ENCODE data around the gene KLHL40. TPM values are rescaled to one million over a fixed set of nuclear protein-coding genes. Genes with fewer than 3 reads are reported as not detected.

KLHL40 gene
- polyA plus RNA-seq, 2 of the 4 experiments (the other 2 are of a cell fraction): not detected

DNA sequence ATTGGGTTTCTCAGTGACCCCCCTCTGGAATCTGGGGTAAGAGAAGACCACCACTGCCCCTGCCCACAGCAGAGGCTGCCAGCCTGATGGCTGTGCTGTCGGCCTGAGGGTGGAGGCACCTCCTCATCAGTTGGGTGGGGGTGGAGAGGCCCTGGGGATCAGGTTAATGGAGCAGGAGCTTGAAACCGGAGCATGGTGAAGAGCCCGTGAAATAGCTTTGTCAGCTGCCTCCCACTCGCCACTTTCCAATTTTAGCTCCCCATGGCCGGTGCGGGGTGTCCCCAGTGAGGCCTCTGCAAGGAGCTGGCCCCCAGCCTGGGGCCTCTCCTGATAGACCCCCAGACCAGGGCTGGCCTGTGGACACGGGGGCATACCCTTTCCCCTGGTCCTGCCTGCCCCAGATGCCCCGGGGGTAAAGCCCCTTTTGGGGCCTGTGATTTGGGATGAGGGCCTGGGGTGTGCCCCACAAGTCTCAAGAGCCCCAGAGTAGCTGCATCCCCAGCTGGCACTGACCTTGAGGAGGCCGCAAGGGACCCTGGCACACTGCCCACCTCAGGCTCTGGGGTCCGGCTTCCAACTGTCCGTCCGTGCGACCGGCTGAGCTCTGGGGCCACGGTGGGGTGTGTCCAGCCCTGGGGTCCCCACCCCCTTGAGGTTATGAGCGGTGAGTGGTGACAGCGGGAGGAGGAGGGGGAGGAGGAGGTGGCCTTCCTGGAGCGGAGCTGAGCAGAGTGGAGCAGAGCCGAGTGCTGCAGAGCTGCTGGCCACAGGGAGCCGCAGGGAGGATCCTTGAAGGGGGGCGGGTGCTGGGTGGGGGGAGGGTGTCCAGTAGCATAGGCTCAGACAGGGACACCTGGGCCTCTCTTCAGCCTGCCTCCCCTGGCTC is 17.0 kb downstream of the KLHL40 start, which contains the start of gene HHATL:
Gene HHATL (minus strand): TSS at position 733 of the 886 bp plus-strand sequence. CDS start 1,972 bp downstream, outside the sequence.
- POLR2A ChIA-PET: no interaction called here
- no peaks in the 10 kb centered on the region for H3K4me1 ChIP-seq
- DNase-seq (ENCODE audit: low read depth in 1 of 2, low spot score in 1 of 2) (no peak), FAIRE-seq (no peak), ATAC-seq (no peak)
- CTCF ChIA-PET: interaction anchor here (1.0 kb wide), 1 partner anchor 9 kb away, joined by 3 read pairs; no protein-coding TSS in a partner anchor
- TF ChIP-seq MAFK (IDR thresholded peaks at IDR 0.05; ENCODE audit: partially characterized antibody) (no peak), ZNF302 (CRISPR knock-in tag; IDR thresholded peaks at IDR 0.05) (no peak), ZC3H11A (IDR thresholded peaks at IDR 0.05) (no peak), HOXA7 (CRISPR knock-in tag; IDR thresholded peaks at IDR 0.05) (no peak), SREBF2 (IDR thresholded peaks at IDR 0.05) (no peak)
- no peaks in the 10 kb centered on the region for H3K9me3 ChIP-seq
- 22% methylated on average over 5 of the region's 21 CpGs for WGBS (ENCODE audit: missing lambda C conversion rate)
- H3K4me2 ChIP-seq: no peak within 1 kb of the TSS
- H3K4me3 ChIP-seq: no peak within 1 kb of the TSS
- H3K27ac ChIP-seq: no peak within 1 kb of the TSS

DNA sequence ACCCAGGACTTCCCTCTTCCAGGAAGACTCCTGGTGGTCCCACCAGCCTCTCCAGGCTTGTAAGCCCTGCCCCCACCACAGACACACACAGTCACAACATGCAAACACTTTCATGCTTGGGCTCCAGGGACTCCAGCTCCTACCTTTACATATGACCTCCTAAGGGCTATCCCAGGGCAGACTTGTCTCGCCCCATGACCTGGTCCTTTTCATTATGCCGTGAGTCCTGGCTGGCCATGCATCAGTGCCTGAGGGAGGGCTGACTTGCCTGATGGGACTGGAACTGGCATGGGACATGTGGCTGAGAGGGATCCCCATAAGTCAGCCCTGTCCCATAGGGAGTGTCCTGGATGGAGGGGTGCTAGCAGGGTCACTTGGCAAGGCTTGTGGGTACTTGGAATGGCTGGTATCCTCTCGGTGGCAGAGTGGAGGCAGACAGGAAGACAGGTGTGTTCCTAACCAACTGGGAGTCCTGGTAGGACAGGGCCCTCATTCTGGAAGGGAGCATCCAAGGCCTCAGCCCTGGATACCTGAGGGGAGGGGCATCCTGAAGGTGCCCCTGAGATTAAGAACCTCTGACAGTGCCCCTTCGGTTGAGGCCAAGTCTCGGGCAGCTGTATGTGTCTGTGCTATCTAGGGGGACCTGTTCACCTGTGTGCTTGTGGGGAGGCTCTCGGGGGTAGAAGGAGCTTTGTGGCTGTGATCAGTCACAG is 17.8 kb downstream of the KLHL40 start:
- whole genome bisulfite sequencing (ENCODE audit: missing lambda C conversion rate): 32% methylated on average over 4 of the region's 6 CpGs
- TF ChIP-seq JUN (IDR thresholded peaks at IDR 0.05) (no peak), RNF2 (IDR thresholded peaks at IDR 0.05; ENCODE audit: borderline replicate concordance, low read depth) (no peak), RFX5 (IDR thresholded peaks at IDR 0.05) (no peak), BHLHE40 (IDR thresholded peaks at IDR 0.05; ENCODE audit: low read depth, low read length) (no peak), PHF8 (IDR thresholded peaks at IDR 0.05; ENCODE audit: borderline replicate concordance, low read depth) (no peak), FOXS1 (CRISPR knock-in tag; IDR thresholded peaks at IDR 0.05) (no peak), HOXB13 (CRISPR knock-in tag; IDR thresholded peaks at IDR 0.05; ENCODE audit: low read depth) (no peak), CEBPB (IDR thresholded peaks at IDR 0.05) (no peak), ZSCAN20 (CRISPR knock-in tag; IDR thresholded peaks at IDR 0.05) (no peak), GATA3 (IDR thresholded peaks at IDR 0.05; ENCODE audit: borderline replicate concordance) (no peak), HES2 (IDR thresholded peaks at IDR 0.05) (no peak), RCOR1 (IDR thresholded peaks at IDR 0.05; ENCODE audit: low read depth, low read length) (no peak)
- TF ChIP-seq, protein P1, sequence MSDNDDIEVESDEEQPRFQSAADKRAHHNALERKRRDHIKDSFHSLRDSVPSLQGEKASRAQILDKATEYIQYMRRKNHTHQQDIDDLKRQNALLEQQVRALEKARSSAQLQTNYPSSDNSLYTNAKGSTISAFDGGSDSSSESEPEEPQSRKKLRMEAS (IDR thresholded peaks at IDR 0.05): no peak

GRCh38 chr3:42703695-42704025 is 18.3 kb downstream of the KLHL40 start:
- H3K27ac ChIP-seq: no peak overlapping the region
- POLR2A ChIA-PET: no interaction called here
- TF ChIP-seq RAD21 (conservative IDR thresholded peaks at IDR 0.05 in 1 of 2, IDR thresholded peaks at IDR 0.05 in 1 of 2) (no peak), RCOR1 (IDR thresholded peaks at IDR 0.05; ENCODE audit: low read depth, low read length) (no peak), EP300 (IDR thresholded peaks at IDR 0.05) (no peak), SREBF2 (IDR thresholded peaks at IDR 0.05) (no peak), REST (IDR thresholded peaks at IDR 0.05) (no peak), HDAC2 (IDR thresholded peaks at IDR 0.05) (no peak), KDM5A (IDR thresholded peaks at IDR 0.05) (no peak), CHD4 (IDR thresholded peaks at IDR 0.05; ENCODE audit: borderline replicate concordance) (no peak), MYC (IDR thresholded peaks at IDR 0.05; ENCODE audit: borderline replicate concordance, low read length) (no peak), NFE2L2 (conservative IDR thresholded peaks at IDR 0.05; ENCODE audit: low read length) (no peak), SMC3 (IDR thresholded peaks at IDR 0.05) (no peak), TP53 (CRISPR knock-in tag; IDR thresholded peaks at IDR 0.05) (no peak), RNF2 (IDR thresholded peaks at IDR 0.05; ENCODE audit: borderline replicate concordance, low read depth) (no peak)

More for the DNA sequence above, 17.8 kb downstream of the KLHL40 start:
- no peak overlapping the region for H3K27ac ChIP-seq
- DNase-seq (ENCODE audit: low read depth in 1 of 2, low spot score in 1 of 2) (no peak), FAIRE-seq (no peak), ATAC-seq (no peak)
- H3K4me2 ChIP-seq: no peak overlapping the region
- H3K4me3 ChIP-seq: no peak overlapping the region
- CTCF ChIA-PET: no interaction called here
- no peaks in the 10 kb centered on the region for H3K9me3 ChIP-seq
- POLR2A ChIA-PET: no interaction called here
- H3K4me1 ChIP-seq: no peaks in the 10 kb centered on the region

More at GRCh38 chr3:42703695-42704025, 18.3 kb downstream of the KLHL40 start:
- FAIRE-seq (no peak), DNase-seq (ENCODE audit: low read depth in 1 of 2, low spot score in 1 of 2) (no peak), ATAC-seq (no peak)
- Histone ChIP-seq H3K4me3 (no peak overlapping the region), H3K4me1 (no peaks in the 10 kb centered on the region), H3K4me2 (no peak overlapping the region), H3K9me3 (no peaks in the 10 kb centered on the region)
- 0% methylated on average over 1 of the region's 5 CpGs for WGBS (ENCODE audit: missing lambda C conversion rate)
- CTCF ChIA-PET: no interaction called here

Measured in A549 (cell line).